AG08396 (cell line): Measurements from ENCODE around the gene ABCC4.

Source experiments
- DNase-seq: peaks from one replicate; pipeline ENCODE4 v3.0.0; 2012; ENCODE audit warnings: low spot score, mixed read lengths

The ABCC4 gene

DNA sequence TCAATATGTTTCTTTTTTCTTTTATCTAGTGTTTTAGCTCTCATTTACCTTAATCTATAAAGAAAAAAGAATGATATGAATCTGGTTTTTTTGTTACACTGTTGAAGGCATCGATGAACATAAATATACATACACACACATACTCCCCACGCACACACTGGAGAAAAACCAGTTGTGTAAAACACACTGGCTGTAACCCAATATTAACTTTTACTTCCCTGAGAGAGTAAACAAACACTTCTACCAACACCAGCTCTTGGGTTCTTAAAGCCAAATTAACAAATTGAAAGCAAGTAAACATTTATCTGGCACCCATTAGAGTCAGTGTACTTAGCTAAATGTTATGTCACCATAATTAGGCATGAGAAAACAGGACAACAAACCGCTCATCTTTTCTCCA, 145.7 kb downstream of the ABCC4 start:
- DNase-seq = no peak

DNA sequence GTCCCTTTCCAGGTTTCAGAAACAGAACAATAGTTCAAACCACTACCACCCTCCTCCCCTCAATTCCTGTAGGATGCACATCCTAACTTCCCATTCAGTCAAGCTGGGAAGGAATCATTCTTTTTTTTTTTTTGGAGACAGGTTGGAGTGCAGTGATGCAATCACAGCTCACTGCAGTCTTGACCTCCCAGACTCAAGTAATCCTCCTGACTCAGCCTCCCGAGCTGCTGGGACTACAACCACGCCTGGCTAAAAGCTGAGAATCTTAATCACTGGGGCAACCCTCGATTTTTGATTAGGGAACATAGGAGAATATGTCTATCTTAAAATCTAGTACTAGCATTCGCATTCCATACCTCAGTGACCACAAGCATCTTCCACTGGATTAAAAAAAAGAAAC, 146.2 kb downstream of the ABCC4 start:
- DNase-seq = no peak

DNA sequence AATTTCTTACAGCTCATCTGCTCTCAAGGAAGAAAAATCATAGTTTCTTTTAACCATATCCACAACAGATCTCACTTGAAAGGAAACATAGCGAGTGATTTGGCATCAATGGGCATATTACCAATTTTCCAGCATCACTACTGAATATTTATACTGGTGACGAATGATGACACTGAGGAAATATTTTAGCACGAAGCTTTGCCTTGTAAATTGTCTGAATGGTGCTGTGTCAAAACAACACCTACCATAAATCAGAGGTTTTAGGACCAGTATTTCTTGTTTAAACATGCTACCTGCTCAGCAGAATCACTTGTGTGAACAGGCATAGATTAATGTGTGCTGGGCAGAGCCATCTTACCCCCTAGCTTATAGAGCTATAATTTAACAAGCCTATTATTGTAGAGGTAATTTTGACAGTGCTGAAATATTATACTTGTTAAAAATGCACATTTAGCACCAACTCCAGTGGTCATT, 146.8 kb downstream of the ABCC4 start:
- DNase-seq = no peak

DNA sequence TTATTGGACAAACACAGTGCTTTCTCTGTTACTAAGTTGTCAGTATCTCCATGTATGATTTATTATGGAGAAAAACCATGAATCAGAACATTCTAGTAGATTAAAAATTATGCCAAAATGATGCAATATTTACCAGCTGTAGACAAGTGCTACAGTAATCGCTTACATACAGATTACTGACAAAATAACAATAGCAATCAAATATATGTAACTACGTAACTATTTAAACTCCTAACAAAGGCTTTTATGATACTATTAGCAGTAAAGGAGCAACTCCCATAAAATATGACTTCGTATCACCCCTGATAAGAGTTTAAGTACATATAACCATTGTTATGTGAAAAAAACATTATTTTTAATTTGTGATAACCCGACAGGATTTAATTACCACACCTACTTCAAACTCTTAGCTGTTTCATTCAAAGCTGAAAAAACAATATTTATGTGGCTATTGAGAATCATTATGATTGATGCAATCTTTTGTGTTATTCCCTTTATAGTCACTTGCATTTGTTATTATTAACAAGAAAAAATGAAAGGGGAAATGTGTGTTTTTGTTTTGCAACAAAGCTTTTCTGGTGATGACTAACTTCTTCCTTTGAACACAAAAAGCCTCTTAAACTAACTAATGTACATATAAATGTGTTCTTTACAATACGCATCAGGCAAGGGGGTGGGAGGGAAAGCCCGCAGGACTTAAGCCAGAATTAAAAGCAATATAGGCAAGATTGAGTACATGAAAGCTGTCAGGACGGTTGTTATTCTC, 147.4 kb downstream of the ABCC4 start:
- no peak for DNase-seq

DNA sequence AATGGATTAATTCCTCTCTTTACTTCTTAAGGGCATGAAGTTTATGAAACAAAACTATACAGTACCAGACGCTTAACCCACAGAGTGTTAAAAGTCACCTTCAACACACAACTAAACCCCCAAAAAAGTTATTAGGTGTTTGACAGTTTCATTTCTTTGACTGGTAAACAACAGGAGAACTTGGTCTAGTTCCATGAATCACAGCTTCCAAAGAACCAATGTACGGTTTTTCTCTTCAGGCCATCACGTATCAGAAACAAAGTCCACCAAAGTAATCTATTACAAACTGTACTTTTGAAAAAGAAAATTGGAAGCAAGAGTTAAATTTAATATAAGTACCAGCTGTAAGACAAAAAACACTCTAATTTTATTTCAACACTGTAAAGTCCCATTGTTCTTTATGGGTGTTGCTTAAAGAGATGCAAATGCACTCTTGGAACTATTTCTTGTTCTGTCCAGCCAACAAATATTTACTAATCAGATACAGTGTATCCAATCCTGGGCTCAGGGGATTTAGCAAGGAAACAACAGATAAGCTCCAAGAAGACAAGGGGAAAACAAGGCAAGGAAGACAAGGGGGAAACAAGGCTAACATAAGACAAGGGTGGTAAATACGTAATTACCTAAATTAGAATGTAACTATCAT, 149.2 kb downstream of the ABCC4 start:
- DNase-seq = no peak

DNA sequence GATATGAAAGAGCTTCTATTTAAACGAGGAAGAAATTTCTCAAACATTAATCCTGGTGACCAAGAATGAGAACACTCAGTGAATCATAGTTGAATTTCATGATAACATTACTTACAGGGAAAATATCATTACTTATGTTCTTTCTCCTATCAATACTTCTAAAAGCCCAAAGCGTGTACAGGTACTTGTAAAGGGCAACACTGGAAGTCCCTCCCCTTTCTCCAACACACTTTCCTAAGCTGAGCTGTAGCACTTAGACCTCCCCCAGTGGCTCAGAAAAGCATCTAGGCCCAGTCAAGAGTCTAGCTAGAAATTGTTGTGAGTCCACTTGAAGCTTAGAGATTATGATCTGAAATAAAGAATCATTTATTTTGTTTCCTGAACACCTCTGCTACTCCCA, 150.7 kb downstream of the ABCC4 start:
- DNase-seq = no peak

DNA sequence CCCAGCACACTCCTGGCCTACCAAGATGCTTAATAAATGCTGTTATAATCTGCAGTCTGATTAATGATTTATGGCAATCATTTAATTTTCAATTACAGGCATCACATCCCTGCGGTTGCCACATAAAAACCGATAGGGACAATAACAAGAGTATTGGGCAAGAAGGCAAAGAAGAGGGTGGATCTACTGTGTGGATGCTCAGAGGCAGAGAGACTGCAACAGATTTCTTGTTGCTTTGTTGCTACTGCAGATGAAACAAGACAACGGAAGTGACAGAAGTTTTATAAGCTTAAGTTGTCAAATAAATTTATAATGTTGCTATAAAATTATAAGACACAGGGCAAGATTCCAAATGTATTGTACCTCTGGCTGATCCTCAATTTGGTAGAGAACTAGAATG, 154.8 kb downstream of the ABCC4 start:
- DNase-seq = no peak

DNA sequence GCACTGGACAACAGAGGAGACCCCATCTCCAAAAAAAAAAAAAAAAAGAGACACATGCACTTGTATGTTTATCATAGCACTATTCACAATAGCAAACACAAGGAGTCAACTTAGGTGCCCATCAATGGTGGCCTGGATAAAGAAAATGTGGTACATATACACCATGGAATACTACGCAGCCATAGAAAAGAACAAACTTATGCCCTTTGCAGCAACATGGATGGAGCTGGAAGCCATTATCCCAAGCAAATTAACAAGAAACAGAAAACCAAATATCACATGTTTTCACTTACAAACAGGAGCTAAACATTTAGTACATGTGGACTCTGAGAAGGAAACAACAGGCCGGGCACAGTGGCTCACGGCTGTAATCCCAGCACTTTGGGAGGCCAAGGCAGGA, 155.7 kb downstream of the ABCC4 start:
- DNase-seq = no peak

DNA sequence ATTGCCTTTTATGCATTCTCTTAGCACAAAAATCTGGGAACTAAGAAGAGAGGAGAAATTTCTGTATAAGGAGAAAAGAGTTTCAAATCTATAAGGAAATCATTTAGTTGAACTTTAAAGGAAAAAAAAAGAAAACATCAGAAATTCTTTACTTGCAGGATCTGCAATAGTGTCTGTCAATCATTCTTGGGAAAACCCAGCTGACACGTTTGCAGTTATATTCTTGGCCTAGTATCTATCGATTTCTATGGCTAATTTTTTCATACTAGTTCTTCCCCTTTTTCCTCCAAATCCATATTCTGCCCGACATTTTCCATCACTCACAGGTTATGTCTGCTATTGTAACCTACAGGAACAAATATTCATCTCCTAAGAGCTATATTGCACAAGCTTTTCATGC, 160.7 kb downstream of the ABCC4 start:
- DNase-seq = no peak

DNA sequence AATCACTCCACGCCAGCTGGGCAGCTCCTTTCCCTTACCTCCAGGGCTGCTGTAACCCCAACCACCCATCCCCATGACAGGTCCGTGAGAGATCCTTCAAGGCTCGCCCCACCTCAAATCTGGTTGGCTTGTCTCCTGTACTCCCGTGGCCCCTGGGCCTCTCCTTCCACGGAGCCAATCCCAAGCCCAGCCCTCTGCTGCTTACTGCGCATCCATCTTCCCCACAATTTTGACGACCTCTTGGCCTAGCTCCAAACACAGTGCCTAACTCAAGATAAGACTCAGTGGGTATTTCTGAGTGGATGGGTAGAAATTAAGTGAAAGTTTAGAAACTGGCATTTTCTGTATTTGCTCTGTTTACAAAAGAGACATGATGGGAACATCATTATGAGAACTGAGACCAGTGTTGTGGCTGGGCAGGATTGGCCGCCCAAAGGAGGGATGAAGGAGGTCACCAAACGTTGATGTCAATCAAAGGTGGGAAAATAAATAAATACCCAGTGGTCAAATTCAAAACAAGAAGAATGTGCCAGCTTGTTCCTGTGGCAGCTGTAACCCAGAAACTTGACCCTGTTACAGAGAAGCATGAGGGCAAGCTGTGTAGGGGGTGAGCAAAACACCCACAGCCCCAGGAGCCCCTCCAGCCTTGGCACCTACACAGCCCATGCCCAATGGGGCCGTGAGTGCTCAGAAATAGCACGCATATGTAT, 162.2 kb downstream of the ABCC4 start:
- no peak for DNase-seq

DNA sequence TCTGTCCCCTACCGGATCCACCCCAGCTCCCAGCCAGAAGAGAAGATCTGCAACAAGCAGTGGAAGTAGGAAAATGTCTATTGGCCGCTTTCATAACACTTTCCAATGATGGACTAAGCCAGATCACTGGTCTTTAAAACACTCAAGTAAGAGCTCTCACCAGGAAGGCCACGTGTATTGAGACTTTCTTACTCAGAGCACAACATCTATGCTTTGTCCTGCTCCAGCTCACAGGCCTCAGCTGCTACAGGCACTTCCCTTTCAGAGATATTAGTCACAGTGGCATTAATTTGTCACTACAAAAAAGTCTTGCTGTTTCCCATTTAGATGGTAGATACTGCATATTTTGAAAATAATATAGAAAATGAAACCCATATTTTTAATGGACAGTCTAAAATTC, 164.2 kb downstream of the ABCC4 start:
- DNase-seq = no peak

DNA sequence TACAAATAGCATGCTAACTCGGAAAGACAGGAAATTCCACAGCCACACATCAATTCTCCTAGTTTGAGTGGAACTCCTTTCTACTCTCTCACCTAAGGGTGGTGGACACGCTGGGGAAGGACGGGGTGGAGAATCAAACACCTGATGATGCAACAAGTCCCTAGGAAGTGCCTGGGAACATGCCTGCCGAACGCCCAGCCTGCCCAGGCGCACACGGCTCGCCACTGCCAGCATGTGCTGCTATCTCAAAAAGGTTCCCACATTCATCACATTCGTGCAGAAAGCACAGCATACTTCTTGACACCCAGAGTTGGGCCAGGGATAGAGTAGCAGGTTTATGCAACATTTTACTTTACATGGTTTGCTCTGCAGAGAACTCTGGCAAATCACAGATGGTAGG, 164.6 kb downstream of the ABCC4 start:
- DNase-seq = no peak

DNA sequence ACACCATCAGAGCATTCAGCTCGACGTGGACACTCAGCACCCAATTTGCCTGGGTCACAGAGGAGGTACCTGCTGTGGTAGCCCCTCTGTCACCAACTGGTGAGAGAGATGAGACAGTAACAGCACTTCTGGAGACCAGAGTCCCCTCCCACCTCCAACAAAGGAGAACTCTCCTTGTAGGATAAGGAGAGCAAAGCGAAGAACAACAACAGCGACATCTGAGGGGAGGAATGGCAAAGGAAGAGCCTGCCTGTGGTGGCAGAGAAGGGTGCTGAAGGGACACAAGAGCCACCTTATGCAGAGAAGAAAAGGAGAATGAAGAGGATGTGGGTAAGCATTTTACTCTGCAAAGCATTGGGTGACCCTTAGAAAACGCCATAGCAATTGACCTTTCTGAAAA, 167.8 kb downstream of the ABCC4 start:
- DNase-seq = no peak

DNA sequence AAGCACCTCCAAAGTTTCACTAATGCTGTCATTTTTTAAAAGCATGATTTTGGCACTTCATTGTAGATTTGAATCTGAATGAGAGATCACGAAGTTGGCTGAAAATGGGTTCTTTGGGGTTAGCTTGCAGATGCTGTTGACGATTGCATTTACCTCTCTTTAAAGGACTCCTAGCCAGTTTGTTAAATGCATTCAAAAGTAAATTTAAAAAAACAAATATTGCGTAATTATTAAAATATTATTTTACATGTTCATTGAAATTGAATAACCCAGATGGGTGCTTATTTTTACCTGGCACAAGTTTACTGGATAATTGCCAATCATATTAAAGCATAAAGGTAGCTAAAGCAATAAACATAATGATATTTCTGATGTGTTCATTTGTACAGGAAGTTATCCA, 172.2 kb downstream of the ABCC4 start:
- no peak for DNase-seq

DNA sequence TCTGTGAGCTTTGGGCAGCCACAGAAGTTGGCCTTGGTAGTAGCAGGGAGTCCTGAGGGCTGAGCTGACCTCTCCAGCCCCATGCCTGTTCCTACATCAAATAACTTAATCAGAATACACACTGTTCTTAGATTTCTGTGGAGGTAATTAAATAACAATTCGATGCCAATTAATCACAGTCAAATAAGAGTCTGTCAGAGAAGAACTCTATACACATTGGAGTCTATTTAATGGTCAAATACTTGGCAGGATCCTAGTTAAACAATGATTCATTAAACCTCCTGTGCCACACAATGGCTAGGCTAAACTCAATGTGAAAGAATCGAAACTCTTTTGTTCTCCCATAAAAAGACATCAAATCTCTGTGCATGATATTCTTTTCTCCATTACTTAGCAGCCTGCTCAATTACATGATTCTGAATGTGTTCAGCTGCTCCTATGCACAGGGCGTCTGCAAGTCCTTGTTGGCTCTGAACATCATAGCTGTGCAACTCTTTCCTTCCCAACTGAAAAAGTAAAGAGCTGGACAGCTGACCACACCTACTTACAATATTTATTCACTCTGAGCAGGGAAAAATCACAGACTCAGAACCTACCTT, 173.1 kb downstream of the ABCC4 start:
- no peak for DNase-seq

DNA sequence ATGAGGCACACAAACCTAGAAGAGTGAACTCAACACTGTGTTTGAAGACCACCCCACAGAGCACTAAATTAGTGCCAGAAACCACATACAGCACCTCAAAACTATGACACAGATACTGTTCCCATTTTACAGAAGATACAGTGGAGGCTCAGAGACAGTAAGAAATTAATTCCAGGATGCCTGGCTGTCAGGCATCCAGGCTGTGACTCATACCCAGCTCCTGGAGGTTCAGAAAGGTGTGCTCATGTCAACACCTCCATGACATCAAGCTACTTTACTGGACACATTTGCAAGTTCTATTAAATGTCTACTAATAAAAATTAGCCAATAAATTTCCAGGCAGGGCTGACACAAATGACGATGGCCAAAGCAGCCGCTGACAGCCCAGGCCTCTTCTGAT, 176.3 kb downstream of the ABCC4 start:
- no peak for DNase-seq

DNA sequence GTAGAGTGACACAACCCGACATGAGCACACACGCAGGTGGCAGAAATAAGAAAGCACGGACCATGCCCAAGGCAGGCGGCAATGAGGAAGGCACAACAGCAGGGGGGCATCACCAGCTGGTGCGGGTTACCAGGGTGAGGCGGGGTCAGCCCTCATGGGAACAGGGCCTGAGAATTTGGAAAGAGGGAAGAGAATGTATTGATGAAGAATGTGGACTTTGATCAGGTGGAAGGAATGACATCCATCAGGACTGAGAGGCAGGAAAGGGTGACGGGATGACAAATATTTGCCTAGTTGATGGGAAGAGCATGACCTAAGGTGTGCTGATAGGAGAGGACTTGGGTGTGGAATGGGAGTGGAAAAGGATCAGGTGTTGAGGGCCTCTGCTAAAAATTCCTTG, 177.5 kb downstream of the ABCC4 start:
- no peak for DNase-seq

DNA sequence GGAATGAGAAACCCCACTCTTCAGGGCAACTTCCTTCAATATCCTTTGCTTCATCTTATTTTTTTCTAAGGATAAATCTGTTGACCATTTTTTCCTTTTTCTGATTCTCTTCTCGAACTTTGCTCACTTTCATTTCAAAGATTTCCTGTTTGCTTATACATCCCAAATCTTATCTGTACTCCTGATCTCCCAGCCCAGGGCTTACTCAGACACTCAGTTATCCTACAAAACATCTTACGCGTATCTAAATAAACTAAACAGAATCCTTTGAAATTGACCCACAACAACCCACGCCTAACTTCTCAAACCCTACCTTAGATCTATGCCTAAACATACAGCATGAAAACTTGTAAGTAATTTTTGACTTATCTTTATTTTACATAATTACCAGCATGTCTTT, 179.2 kb downstream of the ABCC4 start:
- no peak for DNase-seq

DNA sequence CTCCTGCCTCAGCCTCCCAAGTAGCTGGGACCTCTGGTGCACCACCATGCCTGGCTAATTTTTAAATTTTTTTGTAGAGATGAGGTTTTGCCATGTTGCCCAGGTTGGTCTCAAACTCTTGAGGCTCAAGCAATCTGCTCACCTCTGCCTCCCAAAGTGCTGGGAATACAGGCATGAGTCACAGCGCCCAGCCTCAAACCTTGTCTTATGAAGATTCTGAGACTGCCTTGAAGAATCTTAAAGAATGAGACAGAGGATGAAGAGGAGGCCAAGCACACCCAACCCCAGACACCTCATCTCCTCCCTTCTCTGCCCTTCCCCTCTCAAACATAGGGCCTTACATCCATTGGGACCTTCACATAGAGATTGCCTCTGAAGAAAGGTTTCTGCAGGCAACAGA, 179.7 kb downstream of the ABCC4 start:
- DNase-seq = no peak

DNA sequence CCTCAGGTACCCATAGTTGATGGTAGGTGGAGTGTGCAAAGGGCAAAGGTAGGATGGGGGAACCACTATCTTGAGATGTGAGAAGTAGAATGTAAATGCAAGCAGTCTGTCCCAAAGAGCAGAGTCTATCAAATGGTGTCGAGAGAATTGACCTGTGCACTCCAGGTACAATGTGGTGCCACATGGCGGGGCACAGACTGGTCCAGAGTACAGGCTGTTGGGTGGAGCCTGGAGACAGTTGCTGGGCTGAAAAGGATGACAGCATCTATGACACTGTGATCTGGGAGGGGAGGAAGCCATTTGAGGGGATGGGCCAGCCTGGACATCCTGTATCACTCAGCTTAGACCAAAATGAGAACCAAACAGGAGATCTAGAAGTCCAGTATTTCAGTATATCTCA, 180.6 kb downstream of the ABCC4 start:
- no peak for DNase-seq

DNA sequence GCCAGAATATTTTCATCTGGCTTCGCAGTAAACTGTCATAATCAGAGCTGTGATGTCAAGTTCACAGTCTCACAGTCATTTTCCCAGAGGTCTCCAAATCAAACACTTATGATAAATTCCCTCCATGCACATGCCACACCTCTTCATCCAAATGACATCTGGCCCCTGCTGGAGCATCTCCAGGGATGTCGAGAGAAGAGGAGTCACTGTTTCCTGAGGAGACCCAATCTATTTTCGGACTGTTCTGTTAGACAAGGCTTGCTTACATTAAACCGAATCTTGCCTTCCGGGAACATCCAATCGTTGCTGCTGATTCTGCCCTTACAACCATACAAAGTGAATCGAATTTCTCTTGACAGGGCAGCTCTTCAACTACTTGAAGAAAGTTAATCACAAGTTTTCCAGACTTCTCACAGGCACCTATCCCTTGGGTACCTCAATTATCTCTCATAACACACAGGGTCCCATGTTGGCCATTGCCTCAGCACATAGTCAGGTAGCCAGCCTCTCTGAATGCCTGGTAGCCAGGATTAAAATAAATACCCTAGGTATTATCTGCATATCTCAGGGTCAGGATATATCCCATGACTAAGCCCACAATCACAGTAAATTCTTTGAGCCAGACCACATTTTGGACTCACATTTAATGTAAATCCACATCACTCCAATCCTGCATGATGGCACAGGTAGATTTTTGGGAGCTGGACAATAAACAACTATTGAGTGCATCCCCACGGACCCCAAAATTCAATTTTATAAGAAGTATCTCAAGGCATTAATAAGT, 182.5 kb downstream of the ABCC4 start:
- DNase-seq = no peak

DNA sequence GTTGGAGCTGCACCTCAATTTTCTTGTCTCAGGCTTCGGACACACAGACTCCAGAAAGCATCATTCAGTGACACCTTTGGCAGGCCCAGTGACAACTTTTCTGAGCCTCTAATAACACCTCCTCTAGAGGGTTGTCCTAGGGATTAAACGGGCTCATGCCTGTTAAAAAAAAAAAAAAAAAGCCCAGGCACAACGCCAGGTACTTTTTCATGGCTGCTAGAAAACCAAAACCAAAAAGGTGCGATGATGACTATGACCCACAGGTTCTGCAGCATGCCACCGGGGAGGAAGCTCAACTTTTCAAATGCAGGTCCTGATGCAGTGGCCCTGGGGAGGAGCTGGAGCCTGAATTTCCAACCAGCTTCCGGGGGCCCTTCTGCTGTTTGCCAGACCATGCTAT, 184.2 kb downstream of the ABCC4 start:
- no peak for DNase-seq
